ENCODE results near the gene NFIA.

DNA sequence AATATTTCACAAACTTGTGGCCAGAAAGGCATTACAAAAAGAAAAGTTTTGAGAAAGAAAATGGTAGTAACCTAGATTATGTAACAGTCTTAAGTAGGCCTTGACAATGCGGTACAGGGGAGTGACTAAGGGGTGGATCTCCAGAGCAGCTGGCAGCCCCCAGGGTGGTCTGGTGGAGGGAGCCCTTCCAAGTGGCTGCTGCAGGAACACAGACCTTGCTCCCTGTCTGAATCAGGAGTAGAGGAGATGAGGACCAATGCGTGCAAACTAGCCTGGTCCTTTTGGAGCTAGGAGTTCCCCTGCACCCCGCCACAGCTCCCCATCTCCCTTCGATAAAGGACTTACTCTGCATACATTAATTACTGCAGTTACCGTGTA, 189.0 kb downstream of the NFIA start:
- no peak for TF ChIP-seq EZH2 (optimal IDR thresholded peaks at IDR 0.05; ENCODE audit: low read depth, low read length)
- TF ChIP-seq, protein P1, sequence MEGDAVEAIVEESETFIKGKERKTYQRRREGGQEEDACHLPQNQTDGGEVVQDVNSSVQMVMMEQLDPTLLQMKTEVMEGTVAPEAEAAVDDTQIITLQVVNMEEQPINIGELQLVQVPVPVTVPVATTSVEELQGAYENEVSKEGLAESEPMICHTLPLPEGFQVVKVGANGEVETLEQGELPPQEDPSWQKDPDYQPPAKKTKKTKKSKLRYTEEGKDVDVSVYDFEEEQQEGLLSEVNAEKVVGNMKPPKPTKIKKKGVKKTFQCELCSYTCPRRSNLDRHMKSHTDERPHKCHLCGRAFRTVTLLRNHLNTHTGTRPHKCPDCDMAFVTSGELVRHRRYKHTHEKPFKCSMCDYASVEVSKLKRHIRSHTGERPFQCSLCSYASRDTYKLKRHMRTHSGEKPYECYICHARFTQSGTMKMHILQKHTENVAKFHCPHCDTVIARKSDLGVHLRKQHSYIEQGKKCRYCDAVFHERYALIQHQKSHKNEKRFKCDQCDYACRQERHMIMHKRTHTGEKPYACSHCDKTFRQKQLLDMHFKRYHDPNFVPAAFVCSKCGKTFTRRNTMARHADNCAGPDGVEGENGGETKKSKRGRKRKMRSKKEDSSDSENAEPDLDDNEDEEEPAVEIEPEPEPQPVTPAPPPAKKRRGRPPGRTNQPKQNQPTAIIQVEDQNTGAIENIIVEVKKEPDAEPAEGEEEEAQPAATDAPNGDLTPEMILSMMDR (IDR thresholded peaks at IDR 0.05; ENCODE audit: low read length), result no peak
- no peak for TF ChIP-seq EZH2phosphoT487 (IDR thresholded peaks at IDR 0.05; ENCODE audit: low read length)
